Mucosa of rectum (tissue), 2 donors: ENCODE results near the gene COMMD8.

Experiments
- H3K27ac ChIP-seq, 2 donors: one replicate each; pipeline ENCODE4 v1.7.0; 2013; ENCODE audit warnings: inconsistent platforms in 2 of 2, low read depth in 2 of 2, low read length in 2 of 2
- H3K27me3 ChIP-seq, 2 donors: one replicate each; pipeline ENCODE4 v1.7.0; 2013; ENCODE audit warnings: low read length in 2 of 2; ENCODE audit not compliant: control insufficient read depth in 2 of 2, insufficient read depth in 2 of 2
- H3K36me3 ChIP-seq, 2 donors: one replicate each; pipeline ENCODE4 v1.7.0; 2013; ENCODE audit warnings: low read length in 2 of 2; ENCODE audit not compliant: control insufficient read depth in 2 of 2, insufficient read depth in 2 of 2
- H3K4me1 ChIP-seq, 2 donors: one replicate each; pipeline ENCODE4 v1.7.0; 2013; ENCODE audit warnings: low read length in 2 of 2, mild to moderate bottlenecking in 1 of 2; ENCODE audit not compliant: control insufficient read depth in 2 of 2, insufficient read depth in 2 of 2
- H3K4me3 ChIP-seq, 2 donors: one replicate each; pipeline ENCODE4 v1.7.0; 2013; ENCODE audit warnings: low read length in 2 of 2
- H3K9ac ChIP-seq, 2 donors: one replicate each; pipeline ENCODE4 v1.7.0; 2013; ENCODE audit warnings: low read length in 2 of 2, low read depth in 1 of 2, mild to moderate bottlenecking in 1 of 2
- H3K9me3 ChIP-seq, 2 donors: one replicate each; pipeline ENCODE4 v1.7.0; 2013; ENCODE audit warnings: low read length in 2 of 2; ENCODE audit not compliant: control insufficient read depth in 2 of 2
- donor health status: healthy.
- donor health status: Normal muscosa, but diverticular disease.

Gene COMMD8

GRCh38 chr4:47406408-47406807 is 57.1 kb downstream of the COMMD8 start:
- Histone ChIP-seq H3K9ac (no peak overlapping the region), H3K4me1 (no peaks in the 10 kb centered on the region), H3K27ac (no peak overlapping the region)

More at GRCh38 chr4:47406408-47406807, 57.1 kb downstream of the COMMD8 start:
- no peaks in the 10 kb centered on the region for H3K36me3 ChIP-seq
- H3K27me3 ChIP-seq = no peaks in the 10 kb centered on the region
- H3K9me3 ChIP-seq = no peaks in the 10 kb centered on the region
- no peak overlapping the region for H3K4me3 ChIP-seq
